OCI-LY3 (cell line): ENCODE measurements around the gene KLK5.

ENCODE experiments used
- H2AFZ ChIP-seq: fragments of 200-600, 300-600 bp; shearing (Covaris generic); 2 replicates; pipeline ENCODE4 v1.6.0; 2014; ENCODE audit warnings: antibody characterized with exemption, low read depth, low read length
- H3K27ac ChIP-seq: fragments of 200-600, 300-600 bp; sonication (generic); 2 replicates; pipeline ENCODE4 v1.5.1; 2014; ENCODE audit warnings: mild to moderate bottlenecking, low read length, moderate library complexity, mixed read lengths
- H3K27me3 ChIP-seq: fragments of 200-600, 300-600 bp; sonication (generic); 2 replicates; pipeline ENCODE4 v1.6.1; 2014; ENCODE audit warnings: low read depth, low read length, mixed read lengths
- H3K36me3 ChIP-seq: fragments of 200-600, 300-600 bp; sonication (generic); replicated peaks from 2 replicates; pipeline ENCODE3; 2014; ENCODE audit warnings: low read depth, low read length, mixed read lengths
- H3K4me1 ChIP-seq: fragments of 300-600, 200-600 bp; sonication (generic); 2 replicates; pipeline ENCODE4 v1.6.1; 2014; ENCODE audit warnings: low read length, mixed read lengths
- H3K4me2 ChIP-seq: fragments of 200-600, 300-600 bp; sonication (generic); 2 replicates; pipeline ENCODE4 v1.6.1; 2014; ENCODE audit warnings: low read length, mixed read lengths
- H3K4me3 ChIP-seq: fragments of 300-600, 200-600 bp; sonication (generic); 2 replicates; pipeline ENCODE4 v1.5.1; 2014; ENCODE audit warnings: antibody characterized with exemption, mild to moderate bottlenecking, low read length, moderate library complexity
- H3K79me2 ChIP-seq: fragments of 300-600, 200-600 bp; shearing (Covaris generic); 2 replicates; pipeline ENCODE4 v1.6.1; 2014; ENCODE audit warnings: mild to moderate bottlenecking, low read length, mixed read lengths
- H3K9ac ChIP-seq: fragments of 300-600, 200-600 bp; shearing (Covaris generic); 2 replicates; pipeline ENCODE4 v1.6.0; 2014; ENCODE audit warnings: mild to moderate bottlenecking, low read length, moderate library complexity
- H3K9me3 ChIP-seq: fragments of 200-600, 300-600 bp; shearing (Covaris generic); 2 replicates; pipeline ENCODE4 v1.6.1; 2014; ENCODE audit warnings: low read length, mixed read lengths; ENCODE audit not compliant: insufficient read depth
- H4K20me1 ChIP-seq: fragments of 200-600, 300-600 bp; sonication (generic); 2 replicates; pipeline ENCODE4 v1.6.1; 2016; ENCODE audit warnings: low read length, mixed read lengths; ENCODE audit not compliant: insufficient read depth
- CTCF ChIP-seq: fragments of 200-600, 300-600 bp; sonication (generic); IDR thresholded peaks from 2 replicates; pipeline ENCODE4 v1.5.1; 2014; ENCODE audit warnings: antibody characterized with exemption, low read length, low read depth
- EZH2phosphoT487 ChIP-seq: fragments of 200-600 bp; shearing (Covaris generic); IDR thresholded peaks from 2 replicates; pipeline ENCODE4 v1.6.1; 2018; ENCODE audit warnings: antibody characterized with exemption, mixed run types, low read depth

KLK5 gene

GRCh38 chr19:50969413-50969760 is 16.5 kb upstream of the KLK5 start, which contains the start of gene KLK6:
TSS of gene KLK6 (minus strand) at chr19:50969591. CDS start at chr19:50968104, 1,487 bp downstream.
- Histone ChIP-seq H3K4me1 (no peaks in the 10 kb centered on the region), H3K79me2 (no peaks in the 10 kb centered on the region), H3K4me2 (no peak within 1 kb of the TSS), H3K27me3 (peaks cover 17% of the 10 kb centered on the region), H3K36me3 (no peaks in the 10 kb centered on the region), H2AFZ (no peak within 1 kb of the TSS), H4K20me1 (no peaks in the 10 kb centered on the region), H3K9me3 (no peaks in the 10 kb centered on the region), H3K9ac (no peak within 1 kb of the TSS), H3K27ac (no peak within 1 kb of the TSS), H3K4me3 (no peak within 1 kb of the TSS)
- TF ChIP-seq EZH2phosphoT487 (no peak), CTCF (no peak)

GRCh38 chr19:50968716-50969412 is 16.0 kb upstream of the KLK5 start:
- Histone ChIP-seq H3K9ac (no peak overlapping the region), H3K36me3 (no peaks in the 10 kb centered on the region), H3K27me3 (peaks cover 15% of the 10 kb centered on the region), H3K4me3 (no peak overlapping the region), H3K79me2 (no peaks in the 10 kb centered on the region), H2AFZ (no peak overlapping the region), H4K20me1 (no peaks in the 10 kb centered on the region), H3K9me3 (no peaks in the 10 kb centered on the region), H3K4me2 (no peak overlapping the region), H3K4me1 (no peaks in the 10 kb centered on the region), H3K27ac (no peak overlapping the region)
- TF ChIP-seq CTCF (no peak), EZH2phosphoT487 (no peak)

GRCh38 chr19:50967929-50968715 is 15.3 kb upstream of the KLK5 start:
- Histone ChIP-seq H3K4me3 (no peak overlapping the region), H3K4me2 (no peak overlapping the region)
- TF ChIP-seq EZH2phosphoT487 (no peak), CTCF (no peak)

GRCh38 chr19:50964266-50964665 is 11.4 kb upstream of the KLK5 start:
- H3K9ac ChIP-seq: no peak overlapping the region
- no peak overlapping the region for H3K4me3 ChIP-seq
- no peak overlapping the region for H2AFZ ChIP-seq
- TF ChIP-seq EZH2phosphoT487 (no peak), CTCF (no peak)
- H3K27me3 ChIP-seq: peaks cover 17% of the 10 kb centered on the region
- H4K20me1 ChIP-seq: no peaks in the 10 kb centered on the region
- no peaks in the 10 kb centered on the region for H3K79me2 ChIP-seq
- H3K27ac ChIP-seq: no peak overlapping the region
- no peaks in the 10 kb centered on the region for H3K9me3 ChIP-seq
- H3K36me3 ChIP-seq: no peaks in the 10 kb centered on the region
- H3K4me1 ChIP-seq: no peaks in the 10 kb centered on the region
- no peak overlapping the region for H3K4me2 ChIP-seq

More at GRCh38 chr19:50967929-50968715, 15.3 kb upstream of the KLK5 start:
- no peaks in the 10 kb centered on the region for H3K9me3 ChIP-seq
- H3K27me3 ChIP-seq: peaks cover 21% of the 10 kb centered on the region
- no peak overlapping the region for H3K9ac ChIP-seq
- no peaks in the 10 kb centered on the region for H4K20me1 ChIP-seq
- no peaks in the 10 kb centered on the region for H3K4me1 ChIP-seq
- no peaks in the 10 kb centered on the region for H3K36me3 ChIP-seq
- no peaks in the 10 kb centered on the region for H3K79me2 ChIP-seq
- no peak overlapping the region for H3K27ac ChIP-seq
- no peak overlapping the region for H2AFZ ChIP-seq
